Stimulated activated CD4-positive, alpha-beta T cell treated with anti-CD3 and anti-CD28 coated beads, Interleukin-4, amount 100 ng/mL, for 4 hours (primary cell): ENCODE measurements around the gene SCT.

Experiments
- DNase-seq, 2 experiments: peaks; one replicate each; pipeline ENCODE4 v3.0.0-alpha.2; 2020

Gene SCT

GRCh38 chr11:620935-621814 is 5.8 kb downstream of the SCT start:
- no peak for DNase-seq

GRCh38 chr11:620201-620600 is 6.8 kb downstream of the SCT start:
- DNase-seq: no peak

- no peak for DNase-seq
These were observed 7.3 kb downstream of the SCT start for GRCh38 chr11:619628-620050.

GRCh38 chr11:618856-619627 is 7.9 kb downstream of the SCT start:
- no peak for DNase-seq

- DNase-seq: no peak
These were observed 8.9 kb downstream of the SCT start for GRCh38 chr11:617912-618682.

GRCh38 chr11:617199-617911 is 9.6 kb downstream of the SCT start:
- DNase-seq: no peak

GRCh38 chr11:616320-617198 is 10.4 kb downstream of the SCT start:
- no peak for DNase-seq

GRCh38 chr11:615504-616319 is 11.3 kb downstream of the SCT start, which contains the start of gene IRF7:
TSS of gene IRF7 (minus strand) at chr11:615950. CDS start at chr11:615364, 586 bp downstream.
- DNase-seq: peak; percentile 79 to 81

GRCh38 chr11:614623-615503 is 12.1 kb downstream of the SCT start:
- no peak for DNase-seq

GRCh38 chr11:614021-614622 is 12.9 kb downstream of the SCT start:
- no peak for DNase-seq

GRCh38 chr11:613369-613968 is 13.5 kb downstream of the SCT start:
- DNase-seq: peak; percentile 78

- DNase-seq: no peak
These were observed 14.1 kb downstream of the SCT start for GRCh38 chr11:612961-613300.

GRCh38 chr11:612201-612960 is 14.6 kb downstream of the SCT start:
- DNase-seq: no peak

- DNase-seq: no peak
These were observed 15.7 kb downstream of the SCT start for GRCh38 chr11:611001-611996.

GRCh38 chr11:610146-610801 is 16.7 kb downstream of the SCT start:
- no peak for DNase-seq

GRCh38 chr11:609341-609811 is 17.6 kb downstream of the SCT start:
- no peak for DNase-seq
